ENCODE data around the gene ANKK1. TPM values are rescaled to one million over a fixed set of nuclear protein-coding genes. Genes with fewer than 3 reads are reported as not detected.

Gene ANKK1
- total and polyA plus RNA-seq, 2 experiments from 2014 or later, result 0.13 to 0.43 TPM

DNA sequence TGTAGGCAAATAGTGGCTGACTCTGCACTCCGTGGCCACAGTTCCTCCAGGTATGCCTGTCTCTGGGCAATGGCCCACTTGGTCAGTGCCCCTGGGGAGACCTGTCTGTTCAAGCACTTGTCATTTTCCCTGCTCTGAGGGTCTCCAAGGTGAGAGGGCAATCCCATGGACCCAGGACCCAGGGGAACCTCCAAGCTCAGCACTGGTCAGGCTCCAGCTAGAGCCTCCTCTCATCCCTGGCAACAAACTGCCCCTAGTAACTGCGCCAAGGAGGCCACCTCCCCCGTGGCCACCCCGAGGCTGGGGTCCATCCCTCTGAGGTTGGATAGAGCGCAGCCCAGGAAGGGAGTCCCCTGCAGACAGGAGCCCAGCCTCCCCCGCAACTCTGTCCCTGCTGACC, 713 bp upstream of the ANKK1 start:
- no peak overlapping the region for H3K4me2 ChIP-seq
- no peak for DNase-seq (ENCODE audit: low spot score)
- peaks cover 11% of the 10 kb centered on the region for H3K4me1 ChIP-seq (ENCODE audit: insufficient read depth)
- no peaks in the 10 kb centered on the region for H3K9me3 ChIP-seq (ENCODE audit: low read depth)
- no peak for TF ChIP-seq EZH2phosphoT487 (IDR thresholded peaks at IDR 0.05; ENCODE audit: low read depth, severe bottlenecking, unreplicated experiment)
- TF ChIP-seq, protein P1, sequence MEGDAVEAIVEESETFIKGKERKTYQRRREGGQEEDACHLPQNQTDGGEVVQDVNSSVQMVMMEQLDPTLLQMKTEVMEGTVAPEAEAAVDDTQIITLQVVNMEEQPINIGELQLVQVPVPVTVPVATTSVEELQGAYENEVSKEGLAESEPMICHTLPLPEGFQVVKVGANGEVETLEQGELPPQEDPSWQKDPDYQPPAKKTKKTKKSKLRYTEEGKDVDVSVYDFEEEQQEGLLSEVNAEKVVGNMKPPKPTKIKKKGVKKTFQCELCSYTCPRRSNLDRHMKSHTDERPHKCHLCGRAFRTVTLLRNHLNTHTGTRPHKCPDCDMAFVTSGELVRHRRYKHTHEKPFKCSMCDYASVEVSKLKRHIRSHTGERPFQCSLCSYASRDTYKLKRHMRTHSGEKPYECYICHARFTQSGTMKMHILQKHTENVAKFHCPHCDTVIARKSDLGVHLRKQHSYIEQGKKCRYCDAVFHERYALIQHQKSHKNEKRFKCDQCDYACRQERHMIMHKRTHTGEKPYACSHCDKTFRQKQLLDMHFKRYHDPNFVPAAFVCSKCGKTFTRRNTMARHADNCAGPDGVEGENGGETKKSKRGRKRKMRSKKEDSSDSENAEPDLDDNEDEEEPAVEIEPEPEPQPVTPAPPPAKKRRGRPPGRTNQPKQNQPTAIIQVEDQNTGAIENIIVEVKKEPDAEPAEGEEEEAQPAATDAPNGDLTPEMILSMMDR (IDR thresholded peaks at IDR 0.05; ENCODE audit: poor library complexity), result no peak
- TF ChIP-seq EZH2 (IDR thresholded peaks at IDR 0.05; ENCODE audit: borderline replicate concordance), result no peak
- H3K4me3 ChIP-seq, result no peak overlapping the region
- no peak overlapping the region for H2AFZ ChIP-seq
- H3K27ac ChIP-seq, result no peak overlapping the region
- H3K27me3 ChIP-seq, result peaks cover 5% of the 10 kb centered on the region
- no peaks in the 10 kb centered on the region for H3K9me2 ChIP-seq (replicated peaks; ENCODE audit: insufficient read depth)
- H4K20me1 ChIP-seq (ENCODE audit: insufficient read depth, poor library complexity, severe bottlenecking), result no peaks in the 10 kb centered on the region
- WGBS (ENCODE audit: low lambda C conversion rate, missing lambda C conversion rate), result 83% methylated on average over 6 of the region's 6 CpGs
- H3K36me3 ChIP-seq (replicated peaks; ENCODE audit: insufficient read depth, low read depth), result no peaks in the 10 kb centered on the region
- no peaks in the 10 kb centered on the region for H3K79me2 ChIP-seq

DNA sequence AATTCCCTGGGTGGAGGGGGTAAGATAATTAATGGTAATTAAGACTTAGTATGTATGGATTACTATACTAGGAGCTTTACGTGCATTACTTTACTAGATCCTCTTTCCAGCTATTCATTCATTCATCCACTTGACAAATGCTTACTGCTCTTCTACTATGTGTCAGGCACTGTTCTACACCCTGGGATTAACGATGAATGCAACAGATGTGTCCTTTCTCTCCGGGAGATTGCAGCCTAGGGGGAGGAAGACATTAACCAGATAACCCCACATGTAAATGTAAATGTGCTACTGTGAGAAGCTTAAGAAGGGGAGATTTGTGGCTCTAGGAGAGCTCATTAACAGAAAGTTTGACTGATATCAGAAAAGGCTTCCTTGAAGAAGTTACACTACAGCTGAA, 1.7 kb downstream of the ANKK1 start:
- TF ChIP-seq EZH2phosphoT487 (IDR thresholded peaks at IDR 0.05; ENCODE audit: low read depth, severe bottlenecking, unreplicated experiment) (no peak), EZH2 (IDR thresholded peaks at IDR 0.05; ENCODE audit: borderline replicate concordance) (no peak)
- Histone ChIP-seq H3K27ac (no peak overlapping the region), H3K9me3 (ENCODE audit: low read depth) (no peaks in the 10 kb centered on the region), H3K36me3 (replicated peaks; ENCODE audit: insufficient read depth, low read depth) (no peaks in the 10 kb centered on the region), H3K4me1 (ENCODE audit: insufficient read depth) (peaks cover 11% of the 10 kb centered on the region), H3K4me2 (no peak overlapping the region), H3K4me3 (no peak overlapping the region), H2AFZ (no peak overlapping the region), H3K79me2 (no peaks in the 10 kb centered on the region), H3K27me3 (peaks cover 5% of the 10 kb centered on the region), H3K9me2 (replicated peaks; ENCODE audit: insufficient read depth) (no peaks in the 10 kb centered on the region), H4K20me1 (ENCODE audit: insufficient read depth, poor library complexity, severe bottlenecking) (no peaks in the 10 kb centered on the region)
- 34% methylated on average over 3 of the region's 3 CpGs for WGBS (ENCODE audit: low lambda C conversion rate, missing lambda C conversion rate)
- no peak for DNase-seq (ENCODE audit: low spot score)

DNA sequence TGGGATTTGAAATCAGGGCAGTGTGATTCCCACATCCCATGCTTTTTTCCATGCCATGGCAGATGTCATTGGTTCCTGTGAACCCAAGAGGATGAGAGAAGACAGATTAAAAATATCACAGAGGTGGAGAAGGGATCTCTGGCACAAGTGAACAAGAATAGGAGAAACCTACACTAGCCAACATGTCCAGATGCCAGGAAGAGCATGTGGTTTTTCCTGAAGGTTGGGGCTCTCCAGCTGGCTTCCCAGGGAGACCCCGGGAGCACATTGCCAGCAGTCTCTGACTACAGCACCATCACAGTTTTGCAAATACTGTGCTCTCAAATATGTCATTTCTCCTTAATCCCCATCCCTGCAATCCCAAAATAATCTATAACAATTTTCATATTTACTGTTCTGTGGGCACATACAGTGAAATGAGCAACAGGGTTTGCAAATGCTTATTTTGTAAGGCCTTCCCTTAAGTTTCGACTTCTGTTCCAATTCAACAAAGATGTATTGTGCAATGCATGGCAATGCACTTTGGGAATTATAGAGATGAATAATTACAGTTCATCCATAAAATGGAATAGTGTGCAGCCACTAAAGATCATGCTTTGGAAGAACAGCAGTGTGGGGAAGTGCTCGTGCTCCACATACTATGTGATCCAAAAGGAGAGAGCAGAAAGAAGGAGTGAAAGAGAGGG, 4.8 kb downstream of the ANKK1 start:
- WGBS (ENCODE audit: low lambda C conversion rate, missing lambda C conversion rate), result 92% methylated on average over 3 of the region's 3 CpGs
- no peak overlapping the region for H3K4me3 ChIP-seq
- H4K20me1 ChIP-seq (ENCODE audit: insufficient read depth, poor library complexity, severe bottlenecking), result no peaks in the 10 kb centered on the region
- TF ChIP-seq EZH2 (IDR thresholded peaks at IDR 0.05; ENCODE audit: borderline replicate concordance) (no peak), EZH2phosphoT487 (IDR thresholded peaks at IDR 0.05; ENCODE audit: low read depth, severe bottlenecking, unreplicated experiment) (no peak)
- TF ChIP-seq, protein P1 (IDR thresholded peaks at IDR 0.05; ENCODE audit: poor library complexity), result no peak
- peaks cover 5% of the 10 kb centered on the region for H3K27me3 ChIP-seq
- no peaks in the 10 kb centered on the region for H3K9me3 ChIP-seq (ENCODE audit: low read depth)
- no peak overlapping the region for H3K27ac ChIP-seq
- no peaks in the 10 kb centered on the region for H3K79me2 ChIP-seq
- H3K4me2 ChIP-seq, result no peak overlapping the region
- H3K36me3 ChIP-seq (replicated peaks; ENCODE audit: insufficient read depth, low read depth), result no peaks in the 10 kb centered on the region
- no peaks in the 10 kb centered on the region for H3K9me2 ChIP-seq (replicated peaks; ENCODE audit: insufficient read depth)
- H3K4me1 ChIP-seq (ENCODE audit: insufficient read depth), result peaks cover 6% of the 10 kb centered on the region
- no peak for DNase-seq (ENCODE audit: low spot score)
- no peak overlapping the region for H2AFZ ChIP-seq

DNA sequence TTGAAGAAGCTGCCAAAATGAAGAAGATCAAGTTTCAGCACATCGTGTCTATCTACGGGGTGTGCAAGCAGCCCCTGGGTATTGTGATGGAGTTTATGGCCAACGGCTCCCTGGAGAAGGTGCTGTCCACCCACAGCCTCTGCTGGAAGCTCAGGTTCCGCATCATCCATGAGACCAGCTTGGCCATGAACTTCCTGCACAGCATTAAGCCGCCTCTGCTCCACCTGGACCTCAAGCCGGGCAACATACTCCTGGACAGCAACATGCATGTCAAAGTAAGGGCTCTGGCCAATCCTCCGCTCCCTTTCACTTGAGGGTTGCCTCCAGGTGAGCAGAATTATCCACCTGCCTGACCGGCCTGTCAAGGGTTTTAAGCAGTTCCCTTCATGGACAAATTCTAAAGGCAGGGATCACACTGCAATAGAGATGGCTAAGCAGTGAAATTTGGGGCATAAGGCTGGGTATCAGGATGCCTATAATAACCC, 6.0 kb downstream of the ANKK1 start:
- Histone ChIP-seq H3K4me1 (ENCODE audit: insufficient read depth) (no peaks in the 10 kb centered on the region), H2AFZ (no peak overlapping the region), H3K9me3 (ENCODE audit: low read depth) (no peaks in the 10 kb centered on the region), H3K27me3 (peaks cover 5% of the 10 kb centered on the region), H3K4me2 (no peak overlapping the region), H3K79me2 (no peaks in the 10 kb centered on the region), H3K36me3 (replicated peaks; ENCODE audit: insufficient read depth, low read depth) (no peaks in the 10 kb centered on the region), H4K20me1 (ENCODE audit: insufficient read depth, poor library complexity, severe bottlenecking) (no peaks in the 10 kb centered on the region), H3K27ac (no peak overlapping the region), H3K9me2 (replicated peaks; ENCODE audit: insufficient read depth) (no peaks in the 10 kb centered on the region), H3K4me3 (no peak overlapping the region)
- 80% methylated on average over 8 of the region's 8 CpGs for WGBS (ENCODE audit: low lambda C conversion rate, missing lambda C conversion rate)
- DNase-seq (ENCODE audit: low spot score), result no peak
- TF ChIP-seq EZH2phosphoT487 (IDR thresholded peaks at IDR 0.05; ENCODE audit: low read depth, severe bottlenecking, unreplicated experiment) (no peak), EZH2 (IDR thresholded peaks at IDR 0.05; ENCODE audit: borderline replicate concordance) (no peak)
- TF ChIP-seq, protein P1 (IDR thresholded peaks at IDR 0.05; ENCODE audit: poor library complexity), result no peak

Measured in hepatocyte (in vitro differentiated cells).